Stimulated activated CD8-positive, alpha-beta memory T cell treated with anti-CD3 and anti-CD28 coated beads, Interleukin-12 subunit alpha, Interleukin-12 subunit beta, amount 100 ng/mL, for 4 hours (primary cell): ENCODE data around the gene LONRF2.

Experiments used
- DNase-seq: peaks from one replicate; pipeline ENCODE4 v3.0.0-alpha.2; 2020; ENCODE audit warnings: low read depth

Gene LONRF2

DNA sequence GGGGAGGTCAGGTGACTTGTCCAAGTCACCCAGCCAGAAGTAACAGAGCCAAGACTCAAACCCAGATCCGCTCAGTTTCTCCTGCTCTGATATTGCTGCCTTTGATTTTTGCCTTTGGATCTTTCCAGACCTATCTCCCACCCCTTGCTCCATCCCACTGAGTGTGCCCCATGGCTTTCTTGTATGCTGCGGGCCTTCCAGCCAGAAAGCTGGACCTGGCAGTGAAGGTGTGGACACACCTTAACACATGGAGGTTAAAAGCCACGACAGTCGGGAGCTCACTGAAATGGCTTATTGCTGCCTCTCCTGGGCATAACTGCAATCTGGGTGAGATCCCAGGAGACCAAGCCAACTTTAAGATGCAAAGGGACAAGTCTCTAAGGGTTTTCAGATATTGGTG, 86.7 kb downstream of the LONRF2 start:
- no peak for DNase-seq

DNA sequence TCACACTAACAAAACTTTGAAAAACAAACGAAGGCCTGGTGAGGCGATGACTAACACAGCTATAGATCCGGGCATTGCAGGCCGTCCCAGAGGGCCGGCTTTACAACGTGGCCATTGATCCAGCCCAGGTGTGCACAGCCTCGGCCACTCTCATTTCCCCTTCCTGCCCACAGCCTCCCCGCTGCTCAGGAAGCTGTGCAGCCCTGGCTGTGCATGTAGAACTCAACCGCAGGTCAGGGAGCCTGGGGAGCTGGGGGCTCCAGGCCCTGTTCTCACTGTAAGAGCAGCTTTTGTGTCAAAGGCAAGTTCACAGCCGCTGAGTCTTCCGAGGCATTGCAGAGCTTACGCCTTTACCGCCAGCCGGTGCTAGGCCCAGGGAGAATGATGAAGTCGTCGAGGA, 87.2 kb downstream of the LONRF2 start:
- no peak for DNase-seq

DNA sequence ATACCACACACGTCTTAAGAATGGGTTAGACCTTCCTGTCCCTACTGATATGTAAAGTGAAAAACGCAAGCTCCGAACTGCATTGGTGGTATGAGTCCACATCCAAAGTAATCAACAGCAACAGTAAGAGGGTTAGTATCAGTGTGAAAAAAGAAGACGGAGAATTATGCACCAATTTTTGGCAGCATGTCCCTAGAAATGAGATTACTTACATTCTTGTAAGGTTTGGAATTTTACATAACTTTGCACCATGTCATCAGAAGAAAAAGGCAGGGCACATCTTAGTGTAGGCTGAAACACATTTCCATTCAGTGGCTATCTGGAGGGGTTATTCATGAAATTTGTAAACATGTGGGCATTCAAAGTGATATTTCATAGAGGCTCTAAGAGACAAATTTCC, 88.2 kb downstream of the LONRF2 start:
- DNase-seq, result no peak

DNA sequence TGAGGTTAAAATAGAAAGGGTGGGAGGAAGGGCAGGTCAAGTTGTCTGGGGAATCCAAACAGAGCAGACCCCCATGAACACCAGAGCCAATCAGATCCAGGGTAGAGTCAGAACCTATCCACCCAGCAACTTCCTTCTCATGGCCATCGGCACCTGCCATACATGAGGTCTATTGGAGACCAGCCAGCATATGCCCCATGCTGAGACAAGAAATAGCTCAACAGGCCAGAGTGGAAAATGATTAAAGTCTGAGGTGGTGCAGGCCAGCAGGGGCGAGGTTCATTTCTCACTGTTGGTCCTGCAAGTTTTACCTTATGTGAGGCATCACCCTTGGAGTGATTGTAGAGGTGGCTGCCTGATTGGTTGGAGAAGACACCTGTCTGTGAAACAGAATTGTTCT, 89.2 kb downstream of the LONRF2 start:
- DNase-seq, result no peak

DNA sequence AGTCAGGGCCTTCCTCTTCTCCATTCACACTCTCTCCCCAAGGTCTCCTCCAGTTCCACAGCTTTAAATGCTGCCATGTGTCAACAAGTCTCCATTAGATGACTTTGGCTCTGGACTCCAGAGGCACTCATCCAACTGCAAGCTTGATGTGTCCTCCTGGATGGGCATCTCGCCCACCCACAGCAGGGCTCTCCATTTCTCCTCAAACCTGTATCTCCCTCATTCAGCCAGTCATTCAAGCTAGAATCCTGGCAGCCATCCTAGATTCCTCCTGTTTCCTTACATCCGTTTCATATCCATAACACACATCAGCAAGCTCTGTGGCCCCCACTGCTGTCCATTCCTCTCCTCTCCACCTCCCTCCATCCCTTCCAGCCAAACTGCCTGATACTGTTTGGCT, 91.5 kb downstream of the LONRF2 start:
- DNase-seq, result no peak

DNA sequence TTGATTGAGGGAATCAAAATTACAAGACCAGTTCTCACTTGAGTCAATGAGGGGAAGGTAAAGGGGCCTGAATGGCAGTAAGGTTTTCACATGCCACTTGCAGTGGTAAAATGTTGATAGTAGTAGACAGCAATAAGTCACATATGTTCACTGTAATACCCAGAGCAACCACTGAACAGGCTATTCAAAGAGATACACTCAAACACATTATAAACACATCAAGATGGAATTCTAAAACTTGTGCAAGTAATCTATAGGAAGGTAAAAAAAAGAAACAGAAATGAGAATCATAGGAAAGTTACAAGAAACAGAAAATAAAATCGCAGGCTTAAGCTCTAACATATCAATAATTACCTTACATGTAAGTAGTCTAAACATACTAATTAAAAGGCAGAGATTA, 93.3 kb downstream of the LONRF2 start:
- DNase-seq, result no peak

DNA sequence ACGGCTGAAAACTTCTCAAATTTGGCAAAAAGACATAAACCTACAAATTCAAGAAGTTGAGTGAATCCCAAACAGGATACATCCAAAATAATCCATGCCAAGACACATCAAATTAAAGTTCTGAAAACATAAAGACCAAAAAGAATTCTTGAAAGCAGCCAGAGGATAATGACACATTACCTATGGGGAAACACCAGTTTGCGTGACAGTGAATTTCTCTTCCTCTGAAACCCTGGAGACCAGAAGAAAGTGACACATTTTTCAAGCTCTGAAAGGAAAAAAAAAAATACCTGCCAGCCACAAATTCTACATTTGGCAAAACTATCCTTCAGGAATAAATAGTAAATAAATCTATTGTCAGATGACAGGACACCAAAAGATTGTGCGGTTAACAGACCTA, 93.9 kb downstream of the LONRF2 start:
- DNase-seq, result no peak

DNA sequence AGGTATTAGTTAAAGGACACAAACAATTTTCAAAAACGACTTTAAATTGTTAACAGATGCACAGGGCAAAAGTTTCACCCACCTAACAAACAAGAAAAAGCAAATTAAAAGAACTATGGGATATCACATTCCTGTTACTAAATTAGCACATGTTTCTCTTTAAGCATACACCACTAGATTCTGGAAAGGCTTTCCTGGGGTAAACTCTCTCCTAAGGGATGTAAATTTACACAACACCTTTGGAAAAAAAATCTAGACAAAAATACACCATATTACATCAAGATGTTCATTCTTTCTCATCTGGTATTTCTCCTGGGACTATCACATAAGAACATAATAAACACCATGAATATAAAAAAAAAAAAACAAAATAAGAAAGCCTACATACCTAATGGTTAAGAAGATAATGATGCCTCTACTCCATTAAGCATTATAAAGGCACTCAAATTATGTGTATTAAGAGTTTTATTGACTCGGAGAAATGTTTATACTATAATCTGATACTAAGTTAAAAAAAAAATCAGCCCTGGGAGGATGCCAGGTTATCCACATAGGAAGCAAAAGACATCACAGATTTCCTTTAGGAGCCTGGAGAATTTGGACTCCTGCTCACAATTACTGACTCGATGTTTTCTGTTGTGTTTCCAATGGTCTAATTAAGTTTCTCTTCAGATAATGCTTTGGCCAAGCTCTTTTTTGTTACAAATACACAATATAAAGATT, 97.2 kb downstream of the LONRF2 start:
- DNase-seq, result no peak

DNA sequence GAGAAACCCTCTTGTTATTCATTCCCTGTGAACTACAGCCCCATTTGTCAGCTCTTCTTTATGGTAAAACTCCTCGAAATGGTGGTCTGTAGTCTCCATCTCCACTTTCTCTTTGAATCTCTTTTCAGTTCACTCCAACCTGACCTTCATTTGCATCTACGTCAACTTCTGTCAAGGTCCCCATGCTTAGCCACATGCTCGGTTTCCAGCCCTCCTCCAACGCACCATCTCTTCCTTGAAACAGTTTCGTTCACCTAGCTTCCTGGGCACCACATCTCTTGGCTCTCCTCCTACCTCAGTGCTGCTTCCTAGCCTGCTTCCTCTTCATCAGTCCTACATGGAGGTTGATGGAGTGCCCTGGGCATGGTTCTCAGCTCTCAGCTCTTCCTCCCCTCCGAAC, 98.8 kb downstream of the LONRF2 start:
- DNase-seq, result no peak
